HepG2 (cell line): ENCODE results near the gene SMIM28. TPM values are rescaled to one million over a fixed set of nuclear protein-coding genes. Genes with fewer than 3 reads are reported as not detected.

Experiments used
- ELF1 ChIP-seq: sonication (generic); formaldehyde crosslinking; IDR thresholded peaks from 2 replicates; pipeline ENCODE4 v1.4.0; 2020; ENCODE audit warnings: missing genetic modification reagents
- ERF ChIP-seq: IDR thresholded peaks from 2 replicates; pipeline ENCODE4 v1.6.1; 2018; ENCODE audit warnings: missing biosample characterization, missing genetic modification reagents
- GATAD2A ChIP-seq: IDR thresholded peaks from 2 replicates; pipeline ENCODE4 v1.6.1; 2016
- GTF2F1 ChIP-seq: fragments of 150-350 bp; IDR thresholded peaks from 2 replicates; pipeline ENCODE4 v1.6.1; 2014; ENCODE audit warnings: low read length
- HIVEP1 ChIP-seq: sonication (generic); formaldehyde crosslinking; IDR thresholded peaks from 2 replicates; pipeline ENCODE4 v1.4.0; 2020; ENCODE audit warnings: mild to moderate bottlenecking, missing genetic modification reagents
- MTA1 ChIP-seq: sonication (generic); formaldehyde crosslinking; IDR thresholded peaks from 2 replicates; pipeline ENCODE4 v1.4.0; 2020; ENCODE audit warnings: missing genetic modification reagents, mild to moderate bottlenecking, borderline replicate concordance
- PAX8 ChIP-seq: sonication (generic); formaldehyde crosslinking; IDR thresholded peaks from 2 replicates; pipeline ENCODE4 v1.8.0; 2022; ENCODE audit warnings: mild to moderate bottlenecking, missing genetic modification reagents, borderline replicate concordance
- PLRG1 ChIP-seq: fragments of 450-650 bp; conservative IDR thresholded peaks from 2 replicates; pipeline ENCODE4 v1.6.1; 2016
- POLR2AphosphoS5 ChIP-seq: IDR thresholded peaks from 2 replicates; pipeline ENCODE4 v1.6.1; 2012; ENCODE audit warnings: low read depth, low read length
- POLR2G ChIP-seq: fragments of 200-400 bp; formaldehyde crosslinking; IDR thresholded peaks from 2 replicates; pipeline ENCODE4 v1.6.1; 2018; ENCODE audit warnings: mild to moderate bottlenecking, low read depth, low read length, moderate library complexity
- REST ChIP-seq, 2 experiments: IDR thresholded peaks; 2 replicates each; pipeline ENCODE4 v1.6.1; 2011 to 2012; ENCODE audit warnings: low read length in 2 of 2, borderline replicate concordance in 1 of 2, low read depth in 1 of 2, mild to moderate bottlenecking in 1 of 2, moderate library complexity in 1 of 2
- RORA ChIP-seq: sonication (generic); formaldehyde crosslinking; IDR thresholded peaks from 2 replicates; pipeline ENCODE4 v1.5.0; 2020; ENCODE audit warnings: mild to moderate bottlenecking, missing genetic modification reagents, moderate library complexity
- SIX1 ChIP-seq: sonication (generic); formaldehyde crosslinking; IDR thresholded peaks from 2 replicates; pipeline ENCODE4 v1.4.0; 2020; ENCODE audit warnings: missing genetic modification reagents, borderline replicate concordance
- TAF15 ChIP-seq: fragments of 200-400 bp; formaldehyde crosslinking; IDR thresholded peaks from one replicate; pipeline ENCODE4 v1.6.1; 2018; ENCODE audit warnings: mild to moderate bottlenecking, low read depth, low read length; ENCODE audit not compliant: poor library complexity, severe bottlenecking
- TBP ChIP-seq: sonication (generic); formaldehyde crosslinking; IDR thresholded peaks from 2 replicates; pipeline ENCODE4 v1.5.0; 2020; ENCODE audit warnings: missing genetic modification reagents
- ZFY ChIP-seq: sonication (generic); formaldehyde crosslinking; IDR thresholded peaks from 2 replicates; pipeline ENCODE4 v1.4.0; 2020; ENCODE audit warnings: missing genetic modification reagents
- ZNF367 ChIP-seq: sonication (generic); formaldehyde crosslinking; IDR thresholded peaks from 2 replicates; pipeline ENCODE4 v1.4.0; 2020; ENCODE audit warnings: missing genetic modification reagents, borderline replicate concordance
- ZNF441 ChIP-seq: sonication (generic); formaldehyde crosslinking; IDR thresholded peaks from 2 replicates; pipeline ENCODE4 v1.7.0; 2021; ENCODE audit warnings: missing genetic modification reagents, borderline replicate concordance
- ZNF569 ChIP-seq: sonication (generic); formaldehyde crosslinking; IDR thresholded peaks from 2 replicates; pipeline ENCODE4 v1.5.0; 2020; ENCODE audit warnings: mild to moderate bottlenecking, missing genetic modification reagents, moderate library complexity, borderline replicate concordance
- ZNF652 ChIP-seq: IDR thresholded peaks from 2 replicates; pipeline ENCODE4 v1.6.1; 2016; ENCODE audit warnings: low read depth, borderline replicate concordance
- ZNF713 ChIP-seq: sonication (generic); formaldehyde crosslinking; IDR thresholded peaks from 2 replicates; pipeline ENCODE4 v1.4.0; 2020; ENCODE audit warnings: mild to moderate bottlenecking, missing genetic modification reagents
- ZNF724P ChIP-seq: sonication (generic); formaldehyde crosslinking; IDR thresholded peaks from 2 replicates; pipeline ENCODE4 v1.8.0; 2022; ENCODE audit warnings: missing genetic modification reagents, borderline replicate concordance
- ZNF850 ChIP-seq: sonication (generic); formaldehyde crosslinking; conservative IDR thresholded peaks from 2 replicates; pipeline ENCODE4 v1.9.0; 2021; ENCODE audit warnings: mild to moderate bottlenecking, missing genetic modification reagents
- ZSCAN21 ChIP-seq: sonication (generic); formaldehyde crosslinking; IDR thresholded peaks from 2 replicates; pipeline ENCODE4 v1.8.0; 2022; ENCODE audit warnings: mild to moderate bottlenecking, missing genetic modification reagents, moderate library complexity, borderline replicate concordance
- polyA plus RNA-seq, 8 experiments: library from polyadenylated mRNA; depleted of rRNA in 3 of 8; stranded (reverse) in 7 of 8; unstranded in 1 of 8; fragments of >200 nt; fragmentation: Illumina TruSeq in 4 of 8; extraction: Trizol in 4 of 8; gene quantifications; 2 replicates each; pipeline versions ENCODE4 v1.2.1 to v1.2.3, GENCODE V29; 2011 to 2016; ENCODE audit warnings: low read depth in 4 of 8, missing spikeins in 1 of 8, mixed read lengths in 1 of 8; ENCODE audit not compliant: insufficient read depth in 1 of 8
- total RNA-seq, 5 experiments: library from RNA; depleted of rRNA; stranded (reverse); fragments of >200 nt; fragmentation: Illumina TruSeq; extraction: Trizol; gene quantifications; 2 replicates each; pipeline ENCODE4 v1.2.3, GENCODE V29; 2016; ENCODE audit warnings: low read depth in 1 of 5
- TF ChIP-seq, protein P1 (sequence below): sonication (generic); formaldehyde crosslinking; IDR thresholded peaks from 2 replicates; pipeline ENCODE4 v1.8.1; 2023; ENCODE audit warnings: mild to moderate bottlenecking, inconsistent platforms, moderate library complexity, missing genetic modification reagents, borderline replicate concordance
- TF ChIP-seq, protein P2 (sequence below): IDR thresholded peaks from 2 replicates; pipeline ENCODE4 v1.6.1; 2016; ENCODE audit warnings: mild to moderate bottlenecking, missing biosample characterization, missing genetic modification reagents

The SMIM28 gene
- total and polyA plus RNA-seq, 2 of the 13 experiments (the other 11 are each of a cell fraction or from before 2014, with no cell fraction given): not detected

DNA sequence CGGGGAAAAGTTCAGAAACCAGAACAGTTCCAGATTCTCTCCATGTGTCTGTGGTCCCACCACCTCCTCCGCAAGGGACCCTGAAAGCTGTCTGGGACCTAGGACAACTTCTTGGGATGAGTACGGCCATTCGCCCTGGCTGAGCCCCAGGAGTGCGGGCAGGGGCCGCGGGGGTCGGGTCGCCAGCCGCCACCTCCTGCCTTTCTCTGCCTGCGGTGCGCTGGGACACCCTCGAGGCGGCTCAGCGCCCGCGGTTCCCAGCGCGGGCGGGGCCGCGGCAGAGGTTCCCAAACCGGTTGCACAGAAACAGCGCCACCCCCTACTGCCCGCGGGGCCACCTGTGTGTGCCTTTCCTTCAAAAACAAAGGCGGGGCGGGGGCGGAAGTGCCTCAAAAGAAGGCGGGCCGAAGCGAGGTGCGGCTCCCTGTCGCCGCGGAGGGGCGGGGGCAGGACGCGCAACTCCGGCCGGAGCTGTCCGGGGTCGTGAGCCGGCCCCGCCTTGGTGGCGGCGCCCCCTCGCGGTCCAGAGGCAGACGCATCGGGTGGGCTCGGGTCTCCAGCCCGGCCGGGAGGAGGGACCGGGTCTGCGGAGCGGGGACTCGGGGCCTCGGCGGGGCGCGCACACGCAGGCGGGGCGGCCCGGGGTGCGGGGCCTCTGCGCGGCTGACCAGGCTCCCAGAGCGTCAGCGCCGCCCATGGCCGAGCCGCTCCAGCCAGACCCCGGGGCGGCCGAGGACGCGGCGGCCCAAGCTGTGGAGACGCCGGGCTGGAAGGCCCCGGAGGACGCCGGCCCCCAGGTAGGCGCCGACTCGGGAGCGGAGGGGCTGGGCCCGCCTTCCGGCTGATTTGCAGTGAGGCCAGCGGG, 26.3 kb downstream of the SMIM28 start, which contains the start of gene HEBP2 (continued):
- peak; percentile 68 for TF ChIP-seq POLR2AphosphoS5
- peak; percentile 92 for TF ChIP-seq ZFY (CRISPR knock-in tag)
- peak; percentile 15; the same call in 1 of the 2 replicates for TF ChIP-seq ZNF441
- TF ChIP-seq, protein P1, sequence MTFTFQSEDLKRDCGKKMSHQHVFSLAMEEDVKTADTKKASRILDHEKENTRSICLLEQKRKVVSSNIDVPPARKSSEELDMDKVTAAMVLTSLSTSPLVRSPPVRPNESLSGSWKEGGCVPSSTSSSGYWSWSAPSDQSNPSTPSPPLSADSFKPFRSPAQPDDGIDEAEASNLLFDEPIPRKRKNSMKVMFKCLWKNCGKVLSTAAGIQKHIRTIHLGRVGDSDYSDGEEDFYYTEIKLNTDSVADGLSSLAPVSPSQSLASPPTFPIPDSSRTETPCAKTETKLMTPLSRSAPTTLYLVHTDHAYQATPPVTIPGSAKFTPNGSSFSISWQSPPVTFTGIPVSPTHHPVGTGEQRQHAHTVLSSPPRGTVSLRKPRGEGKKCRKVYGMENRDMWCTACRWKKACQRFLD (CRISPR knock-in tag): no peak
- peak; percentile 62 for TF ChIP-seq TAF15
- peak; percentile 1 to 71; a peak in 3 of 4 replicates for TF ChIP-seq REST (IDR thresholded peaks at IDR 0.05; ENCODE audit: borderline replicate concordance in 1 of 2, low read depth in 1 of 2, low read length in 2 of 2)
- TF ChIP-seq POLR2G: peak; percentile 88
- TF ChIP-seq ZNF724P (CRISPR knock-in tag): peak; percentile 54
- peak; percentile 54; the same call in 1 of the 2 replicates for TF ChIP-seq GATAD2A
- TF ChIP-seq PLRG1: no peak
- TF ChIP-seq, protein P2, sequence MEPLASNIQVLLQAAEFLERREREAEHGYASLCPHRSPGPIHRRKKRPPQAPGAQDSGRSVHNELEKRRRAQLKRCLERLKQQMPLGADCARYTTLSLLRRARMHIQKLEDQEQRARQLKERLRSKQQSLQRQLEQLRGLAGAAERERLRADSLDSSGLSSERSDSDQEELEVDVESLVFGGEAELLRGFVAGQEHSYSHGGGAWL (CRISPR knock-in tag): peak; percentile 80
- TF ChIP-seq ZNF713 (CRISPR knock-in tag): no peak
- TF ChIP-seq ELF1: peak; percentile 90
- TF ChIP-seq ERF (CRISPR knock-in tag): peak; percentile 78
- TF ChIP-seq ZSCAN21 (CRISPR knock-in tag): peak; percentile 94
- TF ChIP-seq HIVEP1: peak; percentile 17; the same call in 1 of the 2 replicates
- TF ChIP-seq ZNF850 (CRISPR knock-in tag): peak; percentile 95; the same call in 1 of the 2 replicates
- TF ChIP-seq RORA (CRISPR knock-in tag): no peak
- TF ChIP-seq ZNF569 (CRISPR knock-in tag): 0 out of 2 replicates have a peak, but pooled peaks have one; percentile 11
- no peak for TF ChIP-seq GTF2F1
- TF ChIP-seq ZNF652 (CRISPR knock-in tag): no peak
- peak; percentile 73; the same call in 1 of the 2 replicates for TF ChIP-seq MTA1 (CRISPR knock-in tag)
- TF ChIP-seq SIX1 (CRISPR knock-in tag): no peak; the same call in 1 of the 2 replicates
- TF ChIP-seq TBP: 0 out of 2 replicates have a peak, but pooled peaks have one; percentile 84
- no peak; the same call in none of the 2 replicates for TF ChIP-seq ZNF367 (CRISPR knock-in tag)
- peak; percentile 36; the same call in 1 of the 2 replicates for TF ChIP-seq PAX8 (CRISPR knock-in tag)
